Stimulated activated CD4-positive, alpha-beta T cell treated with anti-CD3 and anti-CD28 coated beads, Interleukin-4, amount 100 ng/mL, for 1 hour (primary cell): ENCODE measurements around the gene MKRN1.
"Not testable (repeated sequence)": the region's sequence is repeated elsewhere in the genome, so short reads cannot be mapped to it uniquely, and the experiment has no call there.

Source experiments
- DNase-seq: peaks from one replicate; pipeline ENCODE4 v3.0.0-alpha.2; 2020

Gene MKRN1

DNA sequence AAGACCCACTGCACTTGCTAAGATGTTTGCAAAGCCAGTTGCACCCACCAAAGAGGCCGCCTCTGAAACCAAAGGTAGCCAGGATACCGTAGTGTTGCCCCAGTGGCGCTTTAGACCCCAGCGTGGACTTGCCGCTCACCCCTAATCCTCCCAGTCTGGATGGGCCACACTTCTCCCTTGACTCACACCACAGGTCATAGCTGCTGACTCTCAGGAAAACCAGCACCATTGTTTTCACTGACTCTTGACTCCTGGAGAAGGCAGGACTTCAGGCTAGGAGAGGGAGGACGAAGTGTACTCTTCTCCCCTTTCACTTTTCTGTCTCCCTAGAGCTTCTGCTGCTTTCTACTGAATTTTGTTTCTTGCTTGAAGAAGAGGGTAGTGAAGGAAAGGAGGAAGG lies 53.2 kb downstream of the MKRN1 start:
- DNase-seq = no peak

GRCh38 chr7:140425718-140426117 lies 53.6 kb downstream of the MKRN1 start:
- DNase-seq = no peak

- DNase-seq = no peak
Measured at GRCh38 chr7:140423501-140423900, 55.8 kb downstream of the MKRN1 start.

GRCh38 chr7:140421521-140421920 lies 57.8 kb downstream of the MKRN1 start:
- DNase-seq = no peak

GRCh38 chr7:140418653-140419052 lies 60.7 kb downstream of the MKRN1 start:
- no peak for DNase-seq

GRCh38 chr7:140418156-140418472 lies 61.2 kb downstream of the MKRN1 start:
- not testable (repeated sequence) for DNase-seq

GRCh38 chr7:140417456-140418155 lies 61.7 kb downstream of the MKRN1 start:
- no peak for DNase-seq

- DNase-seq = no peak
Measured at GRCh38 chr7:140416560-140416959, 62.7 kb downstream of the MKRN1 start.

- not testable (repeated sequence) for DNase-seq
Measured at GRCh38 chr7:140415816-140416215, 63.5 kb downstream of the MKRN1 start.

DNA sequence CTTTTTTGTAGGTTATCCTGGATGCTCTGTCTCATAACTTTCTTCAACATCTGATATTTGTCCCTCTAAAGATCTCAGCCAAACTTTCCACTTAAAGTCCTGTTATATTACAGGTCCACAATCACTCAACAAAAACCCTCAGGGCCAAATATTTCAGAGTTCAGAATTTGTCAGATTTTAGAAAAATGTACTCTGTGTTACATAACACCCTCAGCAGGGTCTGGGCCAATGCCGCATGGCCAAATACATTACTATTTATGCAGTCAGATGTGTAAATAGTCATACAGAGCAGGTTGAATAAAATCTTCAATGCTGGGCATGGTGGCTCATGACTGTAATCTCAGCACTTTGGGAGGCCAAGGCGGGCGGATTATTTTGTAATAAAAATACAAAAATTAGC lies 63.9 kb downstream of the MKRN1 start:
- DNase-seq = no peak

DNA sequence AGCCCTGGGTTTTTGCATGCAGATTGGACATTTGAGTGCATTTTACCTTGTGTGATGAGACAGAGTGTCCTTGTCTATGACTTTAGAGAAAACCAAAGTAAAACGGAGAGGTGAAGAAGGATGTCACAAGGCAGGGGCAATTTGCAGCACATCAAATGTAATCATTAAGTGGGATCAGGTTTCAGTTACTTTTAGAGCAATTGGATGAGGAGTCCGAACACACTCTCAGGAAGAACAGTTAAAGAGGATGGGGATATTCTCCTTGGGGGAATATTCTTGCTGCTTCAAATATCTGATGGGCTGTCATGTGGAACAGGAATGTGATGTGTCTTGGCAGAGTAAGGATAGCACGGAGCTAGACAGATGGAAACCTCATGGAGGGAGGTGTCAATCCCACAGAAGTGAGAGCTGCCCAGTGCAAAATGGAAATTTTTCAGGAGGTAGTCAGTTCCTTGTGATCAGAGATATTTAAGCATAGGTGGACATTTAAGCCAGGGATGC lies 74.7 kb downstream of the MKRN1 start:
- DNase-seq = no peak

DNA sequence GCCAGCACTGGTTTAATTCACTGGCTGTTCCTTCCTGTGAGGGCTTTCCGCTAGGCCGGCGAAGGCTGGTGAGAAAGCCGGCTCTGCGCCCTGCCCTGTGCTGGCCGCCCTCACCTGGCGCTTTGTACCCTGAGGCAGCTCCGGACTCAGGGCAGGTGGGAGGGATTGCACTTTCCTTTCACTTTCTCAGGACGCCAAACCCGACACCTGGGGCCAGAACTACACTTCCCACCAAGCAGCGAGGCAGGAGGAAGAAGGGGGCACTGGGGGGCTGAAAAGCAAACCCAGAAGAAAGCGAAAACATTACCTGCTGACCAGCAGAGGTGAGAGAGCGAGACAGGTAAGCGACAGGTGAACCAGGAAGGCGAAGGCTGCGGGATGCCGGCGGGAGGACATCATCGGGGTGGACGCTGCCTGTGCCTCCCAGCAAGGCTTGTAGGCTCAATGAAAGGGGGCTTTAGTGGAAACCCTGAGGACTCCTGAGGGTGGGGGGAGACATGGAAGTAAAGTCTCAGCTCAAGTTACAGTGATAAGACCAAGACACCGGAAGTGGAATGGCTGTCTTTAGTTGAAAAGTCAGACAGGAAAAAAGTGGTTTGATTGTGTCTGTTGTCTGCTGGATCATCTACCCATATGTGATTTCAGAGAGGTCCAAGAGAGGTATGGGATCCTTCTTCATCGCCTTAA lies 75.3 kb downstream of the MKRN1 start, which contains the start of gene RAB19:
Gene RAB19, plus strand, starts transcription at position 181 of the 687 bp plus-strand sequence. CDS start 3,589 bp downstream, outside the sequence.
- peak; percentile 45 for DNase-seq
